ENCODE results near the gene SIGLEC15.

DNA sequence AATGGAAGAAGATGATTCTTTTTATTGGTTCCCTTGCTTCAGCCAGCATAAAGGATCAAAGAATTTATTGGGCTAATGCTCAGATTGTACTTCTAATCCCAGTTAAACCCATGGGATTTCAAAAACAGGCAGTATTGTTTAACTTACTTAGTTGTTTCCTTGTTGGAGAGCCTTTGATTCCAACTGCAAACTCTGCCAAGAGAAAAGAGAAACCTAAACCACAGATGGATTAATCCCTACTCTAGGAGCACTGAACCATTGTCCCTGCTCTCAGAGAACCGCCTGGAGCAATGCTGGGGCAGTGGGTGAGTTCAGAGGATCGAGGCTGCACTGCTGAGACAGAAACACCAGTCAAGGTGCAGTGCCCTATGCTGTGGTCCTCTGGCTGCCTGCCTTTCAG, 44.9 kb upstream of the SIGLEC15 start:
- TF ChIP-seq, protein P1, sequence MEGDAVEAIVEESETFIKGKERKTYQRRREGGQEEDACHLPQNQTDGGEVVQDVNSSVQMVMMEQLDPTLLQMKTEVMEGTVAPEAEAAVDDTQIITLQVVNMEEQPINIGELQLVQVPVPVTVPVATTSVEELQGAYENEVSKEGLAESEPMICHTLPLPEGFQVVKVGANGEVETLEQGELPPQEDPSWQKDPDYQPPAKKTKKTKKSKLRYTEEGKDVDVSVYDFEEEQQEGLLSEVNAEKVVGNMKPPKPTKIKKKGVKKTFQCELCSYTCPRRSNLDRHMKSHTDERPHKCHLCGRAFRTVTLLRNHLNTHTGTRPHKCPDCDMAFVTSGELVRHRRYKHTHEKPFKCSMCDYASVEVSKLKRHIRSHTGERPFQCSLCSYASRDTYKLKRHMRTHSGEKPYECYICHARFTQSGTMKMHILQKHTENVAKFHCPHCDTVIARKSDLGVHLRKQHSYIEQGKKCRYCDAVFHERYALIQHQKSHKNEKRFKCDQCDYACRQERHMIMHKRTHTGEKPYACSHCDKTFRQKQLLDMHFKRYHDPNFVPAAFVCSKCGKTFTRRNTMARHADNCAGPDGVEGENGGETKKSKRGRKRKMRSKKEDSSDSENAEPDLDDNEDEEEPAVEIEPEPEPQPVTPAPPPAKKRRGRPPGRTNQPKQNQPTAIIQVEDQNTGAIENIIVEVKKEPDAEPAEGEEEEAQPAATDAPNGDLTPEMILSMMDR (conservative IDR thresholded peaks at IDR 0.05; ENCODE audit: low read depth, low read length) = no peak
- TF ChIP-seq EZH2 (IDR thresholded peaks at IDR 0.05; ENCODE audit: borderline replicate concordance, low read depth, low read length, poor library complexity, severe bottlenecking) = no peak

Measured in A673 (cell line).